ENCODE data around the gene MRM3.
"Not testable (repeated sequence)": the region's sequence is repeated elsewhere in the genome, so short reads cannot be mapped to it uniquely, and the experiment has no call there.

Gene MRM3

DNA sequence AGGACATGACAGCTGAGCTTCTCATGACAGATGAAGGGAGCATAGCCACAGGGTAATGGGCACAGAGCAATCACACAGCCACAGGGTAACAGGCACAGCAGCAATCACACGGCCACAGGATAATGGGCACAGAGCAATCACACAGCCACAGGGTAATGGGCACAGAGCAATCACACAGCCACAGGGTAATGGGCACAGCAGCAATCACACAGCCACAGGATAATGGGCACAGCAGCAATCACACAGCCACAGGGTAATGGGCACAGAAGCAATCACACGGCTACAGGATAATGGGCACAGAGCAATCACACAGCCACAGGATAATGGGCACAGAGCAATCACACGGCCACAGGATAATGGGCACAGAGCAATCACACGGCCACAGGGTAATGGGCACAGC is 33.5 kb upstream of the MRM3 start:
- DNase-seq (ENCODE audit: low spot score); H2AFZ ChIP-seq (ENCODE audit: low read length); H4K8ac ChIP-seq (ENCODE audit: low read depth, low read length); H3K4me1 ChIP-seq (ENCODE audit: control insufficient read depth in 2 of 2, insufficient read depth in 1 of 2, low read depth in 1 of 2, low read length in 2 of 2); H3K23ac ChIP-seq (ENCODE audit: low read depth, low read length, poor library complexity); H2BK120ac ChIP-seq (ENCODE audit: low read depth, low read length); H3K14ac ChIP-seq (ENCODE audit: low read length); H3K4me2 ChIP-seq (ENCODE audit: insufficient read depth, low read length, poor library complexity, severe bottlenecking); H3K9ac ChIP-seq (ENCODE audit: low read depth, low read length, poor library complexity); H2BK12ac ChIP-seq (ENCODE audit: low read length); H4K91ac ChIP-seq (ENCODE audit: low read depth, low read length, poor library complexity); H3K4ac ChIP-seq (ENCODE audit: low read length); H2BK15ac ChIP-seq (ENCODE audit: low read length); H2AK5ac ChIP-seq (ENCODE audit: low read depth, low read length); H3K18ac ChIP-seq (ENCODE audit: low read length); H2BK5ac ChIP-seq (ENCODE audit: low read length); H3K4me3 ChIP-seq (ENCODE audit: low read length in 2 of 2); H3K27me3 ChIP-seq (ENCODE audit: control insufficient read depth in 3 of 3, insufficient read depth in 3 of 3, low read depth in 1 of 3, low read length in 3 of 3); H3K27ac ChIP-seq (replicated peaks; ENCODE audit: low read length): not testable (repeated sequence)
- Histone ChIP-seq H3K79me1 (ENCODE audit: low read depth, low read length) (peaks cover 24% of the 10 kb centered on the region), H3K36me3 (replicated peaks in 1 of 2; ENCODE audit: control insufficient read depth in 2 of 2, insufficient read depth in 2 of 2, low read length in 2 of 2) (peaks cover 51 to 60% of the 10 kb centered on the region in 2 donors), H3K9me3 (replicated peaks in 1 of 2; ENCODE audit: control insufficient read depth in 2 of 2, insufficient read depth in 1 of 2, low read depth in 1 of 2, low read length in 2 of 2) (peaks cover 19 to 24% of the 10 kb centered on the region in 2 donors)
- no CpG with 5 or more reads among the region's 4 CpGs for WGBS, 2 donors (ENCODE audit: extremely low coverage in 2 of 2, insufficient read length in 2 of 2, insufficient replicate concordance in 1 of 2)

DNA sequence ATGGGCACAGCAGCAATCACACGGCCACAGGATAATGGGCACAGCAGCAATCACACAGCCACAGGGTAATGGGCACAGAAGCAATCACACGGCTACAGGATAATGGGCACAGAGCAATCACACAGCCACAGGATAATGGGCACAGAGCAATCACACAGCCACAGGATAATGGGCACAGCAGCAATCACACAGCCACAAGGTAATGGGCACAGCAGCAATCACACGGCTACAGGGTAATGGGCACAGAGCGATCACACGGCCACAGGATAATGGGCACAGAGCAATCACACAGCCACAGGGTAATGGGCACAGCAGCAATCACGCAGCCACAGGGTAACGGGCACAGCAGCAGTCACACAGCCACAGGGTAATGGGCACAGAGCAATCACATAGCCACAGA is 32.8 kb upstream of the MRM3 start:
- H3K36me3 ChIP-seq (replicated peaks in 1 of 2; ENCODE audit: control insufficient read depth in 2 of 2, insufficient read depth in 2 of 2, low read length in 2 of 2), result peaks cover 43 to 53% of the 10 kb centered on the region in 2 donors
- H2AFZ ChIP-seq (ENCODE audit: low read length); H3K23ac ChIP-seq (ENCODE audit: low read depth, low read length, poor library complexity); H3K27ac ChIP-seq (replicated peaks; ENCODE audit: low read length); H3K18ac ChIP-seq (ENCODE audit: low read length); H3K9ac ChIP-seq (ENCODE audit: low read depth, low read length, poor library complexity); H4K91ac ChIP-seq (ENCODE audit: low read depth, low read length, poor library complexity); H3K4me1 ChIP-seq (ENCODE audit: control insufficient read depth in 2 of 2, insufficient read depth in 1 of 2, low read depth in 1 of 2, low read length in 2 of 2); H2BK15ac ChIP-seq (ENCODE audit: low read length); H3K4ac ChIP-seq (ENCODE audit: low read length); H2BK12ac ChIP-seq (ENCODE audit: low read length); H3K4me2 ChIP-seq (ENCODE audit: insufficient read depth, low read length, poor library complexity, severe bottlenecking); H3K4me3 ChIP-seq (ENCODE audit: low read length in 2 of 2); H3K27me3 ChIP-seq (ENCODE audit: control insufficient read depth in 3 of 3, insufficient read depth in 3 of 3, low read depth in 1 of 3, low read length in 3 of 3); H2BK120ac ChIP-seq (ENCODE audit: low read depth, low read length); DNase-seq (ENCODE audit: low spot score); H2BK5ac ChIP-seq (ENCODE audit: low read length); H3K14ac ChIP-seq (ENCODE audit: low read length); H2AK5ac ChIP-seq (ENCODE audit: low read depth, low read length); H4K8ac ChIP-seq (ENCODE audit: low read depth, low read length): not testable (repeated sequence)
- WGBS, 2 donors (ENCODE audit: extremely low coverage in 2 of 2, insufficient read length in 2 of 2, insufficient replicate concordance in 1 of 2), result no CpG with 5 or more reads among the region's 7 CpGs
- H3K79me1 ChIP-seq (ENCODE audit: low read depth, low read length), result peaks cover 22% of the 10 kb centered on the region
- H3K9me3 ChIP-seq (replicated peaks in 1 of 2; ENCODE audit: control insufficient read depth in 2 of 2, insufficient read depth in 1 of 2, low read depth in 1 of 2, low read length in 2 of 2), result peaks cover 19 to 24% of the 10 kb centered on the region in 2 donors

DNA sequence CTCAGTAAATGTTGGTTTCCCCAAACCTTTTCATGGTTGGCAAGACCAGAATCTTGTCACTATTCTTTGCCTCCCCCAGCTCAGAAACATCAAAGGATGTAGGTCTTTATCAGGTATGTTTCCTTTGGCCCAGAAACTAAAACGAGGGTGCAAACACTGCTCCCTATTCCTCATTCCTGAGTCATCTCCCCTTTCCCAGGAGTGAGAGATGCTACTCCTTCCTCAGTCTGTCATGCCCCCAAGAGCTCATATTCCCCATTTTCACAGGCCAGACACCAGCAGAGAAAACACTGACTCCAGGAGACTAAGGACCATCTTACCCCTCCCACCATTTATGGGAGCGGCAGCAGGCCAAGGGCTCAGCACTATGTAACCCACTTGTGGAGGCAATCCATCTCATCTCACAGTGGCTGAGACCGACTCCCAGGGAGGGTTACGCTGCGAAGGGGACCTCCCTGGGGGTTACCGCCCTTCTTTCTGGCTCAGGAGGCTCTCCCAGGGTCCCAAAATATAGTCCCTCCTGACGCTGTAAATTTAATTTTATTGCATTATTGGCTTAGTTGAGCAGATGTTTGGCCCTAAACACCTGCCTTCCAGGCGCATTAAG is 31.6 kb upstream of the MRM3 start:
- Histone ChIP-seq H2AK5ac (ENCODE audit: low read depth, low read length) (no peak overlapping the region), H3K4me3 (ENCODE audit: low read length in 2 of 2) (peak overlapping the region in 1 of 2 donors; percentile 72)

DNA sequence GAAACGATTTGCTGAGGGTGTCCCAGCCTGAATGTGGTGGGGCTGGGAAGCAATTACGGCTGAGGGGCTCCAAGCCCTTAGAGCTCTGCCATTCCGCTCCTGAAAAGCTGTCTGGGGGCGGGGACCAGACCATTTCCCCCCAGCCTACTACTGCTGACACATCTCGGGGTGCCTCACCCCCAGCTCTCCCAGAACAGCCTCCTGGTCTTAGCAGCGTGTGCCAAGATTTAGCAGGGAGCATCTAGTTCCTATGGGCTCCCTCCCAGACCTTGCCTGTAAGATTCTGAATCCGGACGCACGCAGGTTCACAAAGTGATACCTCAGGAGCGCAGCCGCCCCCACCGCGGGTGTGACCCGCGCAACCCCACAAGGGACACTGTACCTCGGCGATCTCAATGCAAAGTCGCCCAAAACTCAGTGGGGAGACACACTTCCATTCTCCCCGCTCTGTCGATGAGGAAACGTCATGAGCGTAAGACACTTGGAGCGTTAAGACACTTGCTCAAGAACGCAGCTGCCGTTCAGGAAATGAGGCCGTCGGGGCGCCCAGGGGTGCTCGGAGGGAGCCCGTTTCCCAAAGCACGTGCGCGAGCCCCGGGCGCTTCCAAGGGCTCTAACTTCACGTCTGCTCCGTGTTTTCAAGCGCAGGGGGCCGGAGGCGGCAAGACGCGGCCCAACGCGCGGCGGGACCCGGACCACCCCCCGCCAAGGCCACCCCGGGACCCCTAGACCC is 30.7 kb upstream of the MRM3 start:
- peak overlapping the region; percentile 72 to 94 for H3K4me3 ChIP-seq (ENCODE audit: low read length in 2 of 2)
- H2BK12ac ChIP-seq (ENCODE audit: low read length), result peak overlapping the region; percentile 7
- peak overlapping the region; percentile 53 for H3K4ac ChIP-seq (ENCODE audit: low read length)
- H3K36me3 ChIP-seq (replicated peaks in 1 of 2; ENCODE audit: control insufficient read depth in 2 of 2, insufficient read depth in 2 of 2, low read length in 2 of 2), result peaks cover 23 to 42% of the 10 kb centered on the region in 2 donors
- H2BK5ac ChIP-seq (ENCODE audit: low read length), result peak overlapping the region; percentile 22
- peak overlapping the region; percentile 45 for H4K8ac ChIP-seq (ENCODE audit: low read depth, low read length)
- no peaks in the 10 kb centered on the region for H3K27me3 ChIP-seq (ENCODE audit: control insufficient read depth in 3 of 3, insufficient read depth in 3 of 3, low read depth in 1 of 3, low read length in 3 of 3)
- peaks cover 19% of the 10 kb centered on the region for H3K79me1 ChIP-seq (ENCODE audit: low read depth, low read length)
- H3K23ac ChIP-seq (ENCODE audit: low read depth, low read length, poor library complexity), result peak overlapping the region; percentile 74
- H2BK120ac ChIP-seq (ENCODE audit: low read depth, low read length), result peak overlapping the region; percentile 52
- peaks cover 16 to 19% of the 10 kb centered on the region in 2 donors for H3K9me3 ChIP-seq (replicated peaks in 1 of 2; ENCODE audit: control insufficient read depth in 2 of 2, insufficient read depth in 1 of 2, low read depth in 1 of 2, low read length in 2 of 2)
- no peak overlapping the region for H3K27ac ChIP-seq (replicated peaks; ENCODE audit: low read length)
- no CpG with 5 or more reads among the region's 49 CpGs for WGBS, 2 donors (ENCODE audit: extremely low coverage in 2 of 2, insufficient read length in 2 of 2, insufficient replicate concordance in 1 of 2)
- H4K91ac ChIP-seq (ENCODE audit: low read depth, low read length, poor library complexity), result no peak overlapping the region
- peak overlapping the region; percentile 98 for H3K9ac ChIP-seq (ENCODE audit: low read depth, low read length, poor library complexity)
- H2AK5ac ChIP-seq (ENCODE audit: low read depth, low read length), result peak overlapping the region; percentile 88
- H3K14ac ChIP-seq (ENCODE audit: low read length), result peak overlapping the region; percentile 72
- peaks cover 5 to 6% of the 10 kb centered on the region in 2 donors for H3K4me1 ChIP-seq (ENCODE audit: control insufficient read depth in 2 of 2, insufficient read depth in 1 of 2, low read depth in 1 of 2, low read length in 2 of 2)
- peak; percentile 29 for DNase-seq (ENCODE audit: low spot score)
- H3K18ac ChIP-seq (ENCODE audit: low read length), result peak overlapping the region; percentile 96
- H2AFZ ChIP-seq (ENCODE audit: low read length), result peak overlapping the region; percentile 95
- peak overlapping the region; percentile 80 for H3K4me2 ChIP-seq (ENCODE audit: insufficient read depth, low read length, poor library complexity, severe bottlenecking)
- no peak overlapping the region for H2BK15ac ChIP-seq (ENCODE audit: low read length)

More for the DNA sequence above, 31.6 kb upstream of the MRM3 start:
- Histone ChIP-seq H3K23ac (ENCODE audit: low read depth, low read length, poor library complexity) (no peak overlapping the region), H3K27me3 (ENCODE audit: control insufficient read depth in 3 of 3, insufficient read depth in 3 of 3, low read depth in 1 of 3, low read length in 3 of 3) (no peaks in the 10 kb centered on the region), H2AFZ (ENCODE audit: low read length) (no peak overlapping the region), H2BK5ac (ENCODE audit: low read length) (no peak overlapping the region), H4K91ac (ENCODE audit: low read depth, low read length, poor library complexity) (no peak overlapping the region), H3K18ac (ENCODE audit: low read length) (no peak overlapping the region), H3K27ac (replicated peaks; ENCODE audit: low read length) (no peak overlapping the region), H3K9me3 (replicated peaks in 1 of 2; ENCODE audit: control insufficient read depth in 2 of 2, insufficient read depth in 1 of 2, low read depth in 1 of 2, low read length in 2 of 2) (peaks cover 19 to 20% of the 10 kb centered on the region in 2 donors), H2BK15ac (ENCODE audit: low read length) (no peak overlapping the region), H2BK12ac (ENCODE audit: low read length) (no peak overlapping the region), H3K4ac (ENCODE audit: low read length) (no peak overlapping the region), H4K8ac (ENCODE audit: low read depth, low read length) (no peak overlapping the region), H3K4me2 (ENCODE audit: insufficient read depth, low read length, poor library complexity, severe bottlenecking) (peak overlapping the region; percentile 80), H3K9ac (ENCODE audit: low read depth, low read length, poor library complexity) (no peak overlapping the region), H3K14ac (ENCODE audit: low read length) (no peak overlapping the region), H3K4me1 (ENCODE audit: control insufficient read depth in 2 of 2, insufficient read depth in 1 of 2, low read depth in 1 of 2, low read length in 2 of 2) (peaks cover 3 to 5% of the 10 kb centered on the region in 2 donors), H3K79me1 (ENCODE audit: low read depth, low read length) (peaks cover 19% of the 10 kb centered on the region), H3K36me3 (replicated peaks in 1 of 2; ENCODE audit: control insufficient read depth in 2 of 2, insufficient read depth in 2 of 2, low read length in 2 of 2) (peaks cover 32 to 45% of the 10 kb centered on the region in 2 donors), H2BK120ac (ENCODE audit: low read depth, low read length) (no peak overlapping the region)
- WGBS, 2 donors (ENCODE audit: extremely low coverage in 2 of 2, insufficient read length in 2 of 2, insufficient replicate concordance in 1 of 2), result no CpG with 5 or more reads among the region's 8 CpGs
- no peak for DNase-seq (ENCODE audit: low spot score)
